ENCODE data around the gene PBX4.

Gene PBX4

GRCh38 chr19:19550972-19551852, 67.3 kb downstream of the PBX4 start:
- Histone ChIP-seq H3K9me3 (ENCODE audit: insufficient read depth, low read length) (no peaks in the 10 kb centered on the region), H3K9me2 (replicated peaks; ENCODE audit: insufficient read depth, low read length) (no peaks in the 10 kb centered on the region), H3K4me2 (ENCODE audit: low read depth, low read length, poor library complexity, severe bottlenecking) (no peak overlapping the region), H3K4me3 (ENCODE audit: insufficient read depth, low read length, poor library complexity, severe bottlenecking) (no peak overlapping the region), H3F3A (ENCODE audit: insufficient read depth) (no peaks in the 10 kb centered on the region), H3K9ac (ENCODE audit: low read length) (no peak overlapping the region), H3K36me3 (ENCODE audit: low read length) (no peaks in the 10 kb centered on the region), H3K27me3 (ENCODE audit: low read length) (no peaks in the 10 kb centered on the region), H3K27ac (ENCODE audit: low read depth, low read length) (no peak overlapping the region), H3K79me2 (ENCODE audit: insufficient read depth, low read length) (no peaks in the 10 kb centered on the region), H2AFZ (ENCODE audit: low read depth, low read length, severe bottlenecking) (no peak overlapping the region), H4K20me1 (ENCODE audit: low read depth, low read length) (no peaks in the 10 kb centered on the region)
- TF ChIP-seq, protein P1, sequence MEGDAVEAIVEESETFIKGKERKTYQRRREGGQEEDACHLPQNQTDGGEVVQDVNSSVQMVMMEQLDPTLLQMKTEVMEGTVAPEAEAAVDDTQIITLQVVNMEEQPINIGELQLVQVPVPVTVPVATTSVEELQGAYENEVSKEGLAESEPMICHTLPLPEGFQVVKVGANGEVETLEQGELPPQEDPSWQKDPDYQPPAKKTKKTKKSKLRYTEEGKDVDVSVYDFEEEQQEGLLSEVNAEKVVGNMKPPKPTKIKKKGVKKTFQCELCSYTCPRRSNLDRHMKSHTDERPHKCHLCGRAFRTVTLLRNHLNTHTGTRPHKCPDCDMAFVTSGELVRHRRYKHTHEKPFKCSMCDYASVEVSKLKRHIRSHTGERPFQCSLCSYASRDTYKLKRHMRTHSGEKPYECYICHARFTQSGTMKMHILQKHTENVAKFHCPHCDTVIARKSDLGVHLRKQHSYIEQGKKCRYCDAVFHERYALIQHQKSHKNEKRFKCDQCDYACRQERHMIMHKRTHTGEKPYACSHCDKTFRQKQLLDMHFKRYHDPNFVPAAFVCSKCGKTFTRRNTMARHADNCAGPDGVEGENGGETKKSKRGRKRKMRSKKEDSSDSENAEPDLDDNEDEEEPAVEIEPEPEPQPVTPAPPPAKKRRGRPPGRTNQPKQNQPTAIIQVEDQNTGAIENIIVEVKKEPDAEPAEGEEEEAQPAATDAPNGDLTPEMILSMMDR (IDR thresholded peaks at IDR 0.05; ENCODE audit: insufficient read depth, low read length, poor library complexity, severe bottlenecking): no peak
- TF ChIP-seq EZH2phosphoT487 (conservative IDR thresholded peaks at IDR 0.05; ENCODE audit: low read length): no peak

GRCh38 chr19:19550485-19550929, 68.0 kb downstream of the PBX4 start:
- H3K27ac ChIP-seq (ENCODE audit: low read depth, low read length): no peak overlapping the region

GRCh38 chr19:19549804-19550464, 68.6 kb downstream of the PBX4 start:
- H3K27me3 ChIP-seq (ENCODE audit: low read length): no peaks in the 10 kb centered on the region
- H3K36me3 ChIP-seq (ENCODE audit: low read length): no peaks in the 10 kb centered on the region
- H3K79me2 ChIP-seq (ENCODE audit: insufficient read depth, low read length): no peaks in the 10 kb centered on the region
- H3F3A ChIP-seq (ENCODE audit: insufficient read depth): no peaks in the 10 kb centered on the region
- H3K9ac ChIP-seq (ENCODE audit: low read length): no peak overlapping the region
- no peak for TF ChIP-seq EZH2phosphoT487 (conservative IDR thresholded peaks at IDR 0.05; ENCODE audit: low read length)
- TF ChIP-seq, protein P1 (IDR thresholded peaks at IDR 0.05; ENCODE audit: insufficient read depth, low read length, poor library complexity, severe bottlenecking): no peak
- H2AFZ ChIP-seq (ENCODE audit: low read depth, low read length, severe bottlenecking): no peak overlapping the region
- H3K27ac ChIP-seq (ENCODE audit: low read depth, low read length): no peak overlapping the region
- no peaks in the 10 kb centered on the region for H3K9me3 ChIP-seq (ENCODE audit: insufficient read depth, low read length)
- no peak overlapping the region for H3K4me2 ChIP-seq (ENCODE audit: low read depth, low read length, poor library complexity, severe bottlenecking)
- H3K9me2 ChIP-seq (replicated peaks; ENCODE audit: insufficient read depth, low read length): no peaks in the 10 kb centered on the region
- no peak overlapping the region for H3K4me3 ChIP-seq (ENCODE audit: insufficient read depth, low read length, poor library complexity, severe bottlenecking)
- H4K20me1 ChIP-seq (ENCODE audit: low read depth, low read length): no peaks in the 10 kb centered on the region

More at GRCh38 chr19:19550485-19550929, 68.0 kb downstream of the PBX4 start:
- Histone ChIP-seq H3K9me2 (replicated peaks; ENCODE audit: insufficient read depth, low read length) (no peaks in the 10 kb centered on the region), H3K9me3 (ENCODE audit: insufficient read depth, low read length) (no peaks in the 10 kb centered on the region), H3K79me2 (ENCODE audit: insufficient read depth, low read length) (no peaks in the 10 kb centered on the region), H3K9ac (ENCODE audit: low read length) (no peak overlapping the region), H3K27me3 (ENCODE audit: low read length) (no peaks in the 10 kb centered on the region), H2AFZ (ENCODE audit: low read depth, low read length, severe bottlenecking) (no peak overlapping the region), H3F3A (ENCODE audit: insufficient read depth) (no peaks in the 10 kb centered on the region), H4K20me1 (ENCODE audit: low read depth, low read length) (no peaks in the 10 kb centered on the region), H3K4me2 (ENCODE audit: low read depth, low read length, poor library complexity, severe bottlenecking) (no peak overlapping the region), H3K4me3 (ENCODE audit: insufficient read depth, low read length, poor library complexity, severe bottlenecking) (no peak overlapping the region), H3K36me3 (ENCODE audit: low read length) (no peaks in the 10 kb centered on the region)
- TF ChIP-seq EZH2phosphoT487 (conservative IDR thresholded peaks at IDR 0.05; ENCODE audit: low read length): no peak
- TF ChIP-seq, protein P1 (IDR thresholded peaks at IDR 0.05; ENCODE audit: insufficient read depth, low read length, poor library complexity, severe bottlenecking): no peak
